Aorta (tissue), 5 donors: Measurements from ENCODE around the gene BTNL9. TPM values are rescaled to one million over a fixed set of nuclear protein-coding genes. Genes with fewer than 3 reads are reported as not detected.

ENCODE experiments used
- ATAC-seq: fragments of 200-7000 bp; cut with Tn5 transposase; one replicate; pipeline ENCODE4 v1.9.1; 2022; ENCODE audit warnings: moderate library complexity; ENCODE audit not compliant: low FRiP score
- DNase-seq, 2 donors: peaks; one replicate each; pipeline ENCODE4 v3.0.0-alpha.2; 2020
- H3K27ac ChIP-seq, 2 donors: one replicate each; pipeline ENCODE4 v1.5.1; 2013; ENCODE audit warnings: low read length in 2 of 2, mild to moderate bottlenecking in 2 of 2, moderate library complexity in 2 of 2, control low read depth in 1 of 2, inconsistent platforms in 1 of 2, low read depth in 1 of 2
- H3K27me3 ChIP-seq, 2 donors: one replicate each; pipeline ENCODE4 v1.6.1; 2013; ENCODE audit warnings: control low read depth in 1 of 2, low read length in 1 of 2, mild to moderate bottlenecking in 1 of 2, moderate library complexity in 1 of 2; ENCODE audit not compliant: insufficient read depth in 2 of 2, control insufficient read depth in 1 of 2
- H3K36me3 ChIP-seq, 2 donors: one replicate each; pipeline ENCODE4 v1.6.1; 2013; ENCODE audit warnings: control low read depth in 1 of 2, low read length in 1 of 2, mild to moderate bottlenecking in 1 of 2; ENCODE audit not compliant: insufficient read depth in 2 of 2, control insufficient read depth in 1 of 2
- H3K4me1 ChIP-seq, 2 donors: one replicate each; pipeline ENCODE4 v1.6.1; 2013; ENCODE audit warnings: low read length in 2 of 2, control low read depth in 1 of 2, mild to moderate bottlenecking in 1 of 2, moderate library complexity in 1 of 2; ENCODE audit not compliant: insufficient read depth in 2 of 2, control insufficient read depth in 1 of 2
- H3K4me3 ChIP-seq, 2 donors: one replicate each; pipeline ENCODE4 v1.5.1; 2013; ENCODE audit warnings: low read length in 2 of 2, control low read depth in 1 of 2, mild to moderate bottlenecking in 1 of 2
- H3K9me3 ChIP-seq: one replicate; pipeline ENCODE4 v1.6.1; 2013; ENCODE audit warnings: mild to moderate bottlenecking, low read length; ENCODE audit not compliant: control insufficient read depth
- WGBS, 2 donors: extraction: QIAGEN DNeasy Blood & Tissue Kit; methylation state at CpG; one replicate each; pipeline ENCODE4 v1.1.7; 2013; 5-methylcytosine and 5-hydroxymethylcytosine counted together
- intact Hi-C, 2 donors: fragments of 100-400 bp; cut with DNase I; formaldehyde crosslinking; loops; one replicate each; pipeline versions ENCODE4 v1.14.2 to v1.15.0; 2022
- polyA plus RNA-seq, 2 donors: library from polyadenylated mRNA; stranded (reverse); fragments of 200-250 nt; gene quantifications; one replicate each; pipeline ENCODE4 v1.2.3, GENCODE V29; 2013
- total RNA-seq, 2 donors: library from RNA; stranded (reverse); fragmentation: NEBNext Ultra II Directional; extraction: Animal tissue kit (Norgen Biotek cat#: 25700); gene quantifications; one replicate each; pipeline ENCODE4 v1.2.1, GENCODE V29; 2021
- donor health status: healthy with polysubstance abuse.
- donor health status: Bipolar disorder and iron deficiency.
- donor health status: DM: no; HTN: no; CAD: no.
- donor health status: DM: no; HTN: no; CAD: no.
- donor health status: DM: yes; HTN: yes; CAD: no.

Gene BTNL9
- total and polyA plus RNA-seq, 4 donors: 0.26 to 33.0 (median 8.8) TPM

- intact Hi-C loops: no loop called here
- H3K9me3 ChIP-seq: peaks cover 1% of the 10 kb centered on the region
- WGBS, 2 donors: 86 to 88% methylated on average over 8 of the region's 8 CpGs
- no peaks in the 10 kb centered on the region for H3K36me3 ChIP-seq
- DNase-seq (no peak), ATAC-seq (no peak)
- H3K27me3 ChIP-seq: peaks cover 0 to 1% of the 10 kb centered on the region in 2 donors
- no peak overlapping the region for H3K27ac ChIP-seq
- no peak overlapping the region for H3K4me3 ChIP-seq
- H3K4me1 ChIP-seq: no peaks in the 10 kb centered on the region
These were observed 23.4 kb downstream of the BTNL9 start for GRCh38 chr5:181063514-181063913.

GRCh38 chr5:181064987-181065386, 24.9 kb downstream of the BTNL9 start:
- Histone ChIP-seq H3K27me3 (peaks cover 0 to 1% of the 10 kb centered on the region in 2 donors), H3K36me3 (no peaks in the 10 kb centered on the region), H3K4me1 (no peaks in the 10 kb centered on the region), H3K27ac (no peak overlapping the region), H3K4me3 (no peak overlapping the region), H3K9me3 (peaks cover 3% of the 10 kb centered on the region)
- ATAC-seq (no peak), DNase-seq (no peak)
- 89 to 90% methylated on average over 7 of the region's 7 CpGs for WGBS, 2 donors
- intact Hi-C loops: no loop called here

DNA sequence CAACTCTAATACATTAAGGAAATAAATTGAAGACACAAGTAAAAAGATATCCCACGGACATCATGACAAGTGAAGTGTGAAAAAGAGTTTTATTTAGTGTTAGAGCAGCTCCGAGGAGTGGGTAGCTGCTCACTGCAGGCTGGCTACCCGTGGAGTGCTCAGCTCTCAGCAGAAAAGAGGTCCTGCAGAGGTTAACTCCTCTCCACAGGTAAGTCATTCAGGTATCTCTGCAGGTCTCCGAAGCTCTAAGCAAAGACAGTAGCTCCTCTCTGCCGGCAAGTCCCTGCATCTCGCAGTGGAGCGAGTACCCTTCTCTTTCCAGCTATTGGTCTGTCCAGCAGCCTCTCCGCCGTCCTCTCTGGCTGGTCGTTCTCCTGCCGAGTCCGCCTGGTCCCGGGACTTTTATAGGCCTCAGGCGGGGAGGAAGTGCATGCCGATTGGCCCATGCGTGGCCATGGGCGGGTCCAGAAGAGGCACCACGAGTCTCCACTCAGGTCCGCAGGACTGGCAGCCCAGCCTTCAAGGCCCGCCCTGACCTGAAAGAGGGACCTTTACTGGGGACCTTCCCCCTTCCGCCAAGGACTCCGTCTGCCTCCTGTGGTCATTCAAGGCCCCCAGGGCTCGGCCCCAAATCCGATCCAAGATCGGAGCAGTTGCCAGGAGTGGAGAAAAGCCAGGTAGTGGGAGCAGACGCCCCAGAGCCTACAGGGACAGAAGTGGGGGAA, 29.9 kb downstream of the BTNL9 start:
- intact Hi-C loops: no loop called here
- H3K4me1 ChIP-seq: no peaks in the 10 kb centered on the region
- no peaks in the 10 kb centered on the region for H3K27me3 ChIP-seq
- peaks cover 2% of the 10 kb centered on the region for H3K9me3 ChIP-seq
- H3K27ac ChIP-seq: no peak overlapping the region
- H3K36me3 ChIP-seq: no peaks in the 10 kb centered on the region
- no peak for DNase-seq
- 28 to 32% methylated on average over 26 of the region's 26 CpGs for WGBS, 2 donors
- H3K4me3 ChIP-seq: no peak overlapping the region
- ATAC-seq: no peak

DNA sequence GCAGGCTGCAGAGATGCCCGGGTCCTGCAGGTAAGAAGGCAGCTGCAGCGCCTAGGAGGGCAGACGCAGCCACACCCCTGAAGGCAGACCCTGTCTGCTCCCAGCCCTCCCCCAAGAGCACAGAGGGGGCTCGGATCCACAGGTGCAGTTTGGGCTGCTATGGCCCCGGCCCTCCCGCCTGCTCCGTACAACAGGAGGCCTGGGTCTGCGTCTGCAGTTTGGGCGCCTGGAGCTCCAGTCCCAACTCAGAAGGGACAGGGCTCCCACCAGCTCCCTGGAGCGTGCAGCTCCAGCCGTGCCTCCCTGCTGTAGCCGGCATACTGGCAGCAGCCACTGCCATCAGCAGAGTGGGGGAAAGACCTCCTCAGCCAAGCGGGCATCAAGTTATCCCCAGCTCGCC, 30.5 kb downstream of the BTNL9 start:
- 45 to 55% methylated on average over 13 to 14 of the region's 14 CpGs for WGBS, 2 donors

DNA sequence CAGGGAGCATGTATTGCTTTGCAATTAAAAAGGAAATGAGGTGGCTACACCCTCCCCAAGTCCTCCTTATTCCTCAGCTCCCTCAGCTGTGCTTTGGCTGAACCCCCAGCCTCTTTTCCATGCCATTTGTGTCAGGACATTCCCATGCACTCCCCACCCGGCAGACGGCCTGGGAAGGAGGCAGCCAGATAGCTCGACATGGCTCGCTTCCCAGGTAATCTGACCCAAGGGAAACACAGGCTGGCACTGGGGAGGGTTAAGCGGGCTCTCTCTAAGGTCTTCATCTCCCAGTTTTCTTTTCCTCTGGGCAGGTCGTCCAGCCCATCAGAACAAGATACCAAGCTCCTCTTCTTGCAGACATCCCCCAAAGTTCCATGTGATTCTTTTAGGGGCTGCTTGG, 31.2 kb downstream of the BTNL9 start:
- DNase-seq (no peak), ATAC-seq (no peak)
- Histone ChIP-seq H3K27me3 (no peaks in the 10 kb centered on the region), H3K4me3 (no peak overlapping the region), H3K36me3 (no peaks in the 10 kb centered on the region), H3K27ac (no peak overlapping the region), H3K9me3 (peaks cover 2% of the 10 kb centered on the region), H3K4me1 (no peaks in the 10 kb centered on the region)
- intact Hi-C loops: no loop called here
- WGBS, 2 donors: 38 to 47% methylated on average over 6 of the region's 6 CpGs

More for the DNA sequence above, 30.5 kb downstream of the BTNL9 start:
- Histone ChIP-seq H3K4me3 (no peak overlapping the region), H3K36me3 (no peaks in the 10 kb centered on the region), H3K27me3 (no peaks in the 10 kb centered on the region), H3K27ac (no peak overlapping the region), H3K9me3 (peaks cover 2% of the 10 kb centered on the region), H3K4me1 (no peaks in the 10 kb centered on the region)
- intact Hi-C loops: no loop called here
- ATAC-seq (no peak), DNase-seq (no peak)

- intact Hi-C loops: no loop called here
- H3K36me3 ChIP-seq: no peaks in the 10 kb centered on the region
- ATAC-seq (no peak), DNase-seq (no peak)
- no peaks in the 10 kb centered on the region for H3K27me3 ChIP-seq
- H3K27ac ChIP-seq: no peak overlapping the region
- H3K9me3 ChIP-seq: peaks cover 2% of the 10 kb centered on the region
- H3K4me3 ChIP-seq: no peak overlapping the region
- no peaks in the 10 kb centered on the region for H3K4me1 ChIP-seq
These were observed 36.9 kb downstream of the BTNL9 start for GRCh38 chr5:181076920-181077319.

- no peaks in the 10 kb centered on the region for H3K4me1 ChIP-seq
- no peaks in the 10 kb centered on the region for H3K27me3 ChIP-seq
- peaks cover 2% of the 10 kb centered on the region for H3K9me3 ChIP-seq
- no peaks in the 10 kb centered on the region for H3K36me3 ChIP-seq
- H3K4me3 ChIP-seq: no peak overlapping the region
- intact Hi-C loops: no loop called here
- no peak overlapping the region for H3K27ac ChIP-seq
- ATAC-seq: no peak
- DNase-seq: no peak
These were observed 41.9 kb downstream of the BTNL9 start for GRCh38 chr5:181081989-181082388.

DNA sequence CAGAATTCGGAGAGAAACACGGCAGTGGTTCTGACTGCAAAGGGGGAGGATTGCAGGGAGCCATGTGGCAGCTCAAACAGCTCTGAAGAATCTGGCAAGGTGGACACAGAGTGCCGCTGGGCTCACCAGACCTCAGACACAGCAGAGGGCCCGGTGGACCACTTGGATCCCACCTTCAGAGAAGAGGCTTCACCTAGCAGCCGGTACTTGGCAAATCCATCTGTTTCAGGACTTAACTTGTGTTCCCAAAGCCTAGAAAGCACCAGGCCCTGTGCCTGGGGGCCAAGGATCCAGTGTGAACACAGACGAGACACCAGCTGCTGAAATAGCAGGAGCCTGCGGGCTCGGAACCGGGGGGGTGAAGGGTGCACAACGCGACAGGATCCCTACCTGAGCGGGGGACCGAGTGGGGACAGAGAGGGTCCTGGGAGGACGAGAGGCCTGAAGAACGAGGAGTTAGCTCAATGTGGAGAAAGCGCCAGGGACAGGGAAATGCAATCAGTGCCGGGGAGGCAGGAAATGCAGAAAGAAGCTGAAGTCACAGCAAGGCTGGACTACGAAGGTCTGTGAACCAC, 44.6 kb downstream of the BTNL9 start:
- DNase-seq: no peak
- H3K36me3 ChIP-seq: no peaks in the 10 kb centered on the region
- H3K4me3 ChIP-seq: no peak overlapping the region
- H3K27ac ChIP-seq: no peak overlapping the region
- peaks cover 2% of the 10 kb centered on the region for H3K9me3 ChIP-seq
- 40 to 49% methylated on average over 18 of the region's 18 CpGs for WGBS, 2 donors
- intact Hi-C loops: no loop called here
- ATAC-seq: no peak
- no peaks in the 10 kb centered on the region for H3K27me3 ChIP-seq
- H3K4me1 ChIP-seq: no peaks in the 10 kb centered on the region
